ENCODE measurements around the gene MYCBP. TPM values are rescaled to one million over a fixed set of nuclear protein-coding genes. Genes with fewer than 3 reads are reported as not detected.

The MYCBP gene
- total RNA-seq, 1 experiment from 2014 or later = 18.1 TPM

- H3K27me3 ChIP-seq = peaks cover 9% of the 10 kb centered on the region
- H3K4me3 ChIP-seq = no peak overlapping the region
- H3K9me3 ChIP-seq = no peaks in the 10 kb centered on the region
- no peaks in the 10 kb centered on the region for H3K36me3 ChIP-seq
- no peak for DNase-seq
These were observed 58.1 kb downstream of the MYCBP start for GRCh38 chr1:38814984-38815464.

GRCh38 chr1:38814444-38814983 is 58.6 kb downstream of the MYCBP start:
- peaks cover 9% of the 10 kb centered on the region for H3K27me3 ChIP-seq
- H3K9me3 ChIP-seq = no peaks in the 10 kb centered on the region
- H3K4me3 ChIP-seq = no peak overlapping the region
- H3K36me3 ChIP-seq = no peaks in the 10 kb centered on the region
- DNase-seq = no peak

- DNase-seq = no peak
- H3K4me3 ChIP-seq = no peak overlapping the region
- H3K9me3 ChIP-seq = no peaks in the 10 kb centered on the region
- no peaks in the 10 kb centered on the region for H3K36me3 ChIP-seq
- peaks cover 4% of the 10 kb centered on the region for H3K27me3 ChIP-seq
These were observed 60.2 kb downstream of the MYCBP start for GRCh38 chr1:38812981-38813380.

Other genes starting within 250 kb of the MYCBP start
- gene RRAGC, start 13.6 kb downstream of the MYCBP start, total RNA-seq (2014; rRNA removed; shearing (Covaris generic); ENCODE audit: low replicate concordance) = 33.4 and 41.2 TPM in 2 replicates
- gene GJA9, start 8.2 kb upstream of the MYCBP start, total RNA-seq (2014; rRNA removed; shearing (Covaris generic); ENCODE audit: low replicate concordance) = not detected in 2 replicates
- gene RHBDL2, start 68.5 kb upstream of the MYCBP start, total RNA-seq (2014; rRNA removed; shearing (Covaris generic); ENCODE audit: low replicate concordance) = 0.59 TPM in 1 of 2 replicates, not detected in the other
- 42.4 and 45.2 TPM in 2 replicates for gene AKIRIN1, start 117.9 kb upstream of the MYCBP start, total RNA-seq (2014; rRNA removed; shearing (Covaris generic); ENCODE audit: low replicate concordance)
- 440 and 1,315 TPM in 2 replicates for gene NDUFS5, start 153.0 kb upstream of the MYCBP start, total RNA-seq (2014; rRNA removed; shearing (Covaris generic); ENCODE audit: low replicate concordance)